Muscle layer of duodenum (tissue), 2 donors: Measurements from ENCODE around the gene SHC4.

ENCODE experiments used
- H3K27ac ChIP-seq: one replicate; pipeline ENCODE4 v1.7.0; 2013; ENCODE audit warnings: mild to moderate bottlenecking, low read length
- H3K27me3 ChIP-seq: one replicate; pipeline ENCODE4 v1.7.0; 2013; ENCODE audit warnings: low read depth, mild to moderate bottlenecking, control low read depth, low read length
- H3K36me3 ChIP-seq, 2 donors: one replicate each; pipeline ENCODE4 v1.7.0; 2013; ENCODE audit warnings: low read length in 2 of 2, control low read depth in 1 of 2, mild to moderate bottlenecking in 1 of 2; ENCODE audit not compliant: insufficient read depth in 2 of 2, control insufficient read depth in 1 of 2
- H3K4me1 ChIP-seq, 2 donors: one replicate each; pipeline ENCODE4 v1.7.0; 2013; ENCODE audit warnings: low read length in 2 of 2, mild to moderate bottlenecking in 2 of 2, control low read depth in 1 of 2, moderate library complexity in 1 of 2; ENCODE audit not compliant: insufficient read depth in 2 of 2, control insufficient read depth in 1 of 2
- H3K4me3 ChIP-seq, 2 donors: one replicate each; pipeline ENCODE4 v1.7.0; 2013; ENCODE audit warnings: low read length in 2 of 2, low read depth in 1 of 2, mild to moderate bottlenecking in 1 of 2
- H3K9me3 ChIP-seq, 2 donors: one replicate each; pipeline ENCODE4 v1.7.0; 2013; ENCODE audit warnings: low read length in 2 of 2, control low read depth in 1 of 2, mild to moderate bottlenecking in 1 of 2; ENCODE audit not compliant: control insufficient read depth in 1 of 2
- donor health status: healthy.

SHC4 gene

DNA sequence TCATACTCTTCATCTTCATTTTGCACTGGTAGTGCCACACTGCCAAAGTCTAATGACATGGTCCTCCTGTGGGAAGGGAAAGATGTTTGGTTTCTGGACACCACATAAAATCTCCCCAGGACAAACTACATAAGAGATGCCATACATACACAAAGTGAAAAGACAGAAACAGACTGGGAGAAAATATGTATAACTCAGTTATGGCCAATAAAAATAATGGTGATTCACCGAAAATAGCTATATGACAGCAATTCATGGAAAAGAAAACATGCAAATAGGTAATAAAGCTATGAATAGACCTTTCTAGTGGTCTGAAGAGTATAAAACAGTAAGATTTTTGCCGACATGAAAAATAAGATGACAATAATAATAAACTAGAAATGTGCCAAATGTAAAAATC is 158.1 kb downstream of the SHC4 start:
- H3K27ac ChIP-seq = no peak overlapping the region
- no peaks in the 10 kb centered on the region for H3K27me3 ChIP-seq
- no peaks in the 10 kb centered on the region for H3K9me3 ChIP-seq
- H3K4me1 ChIP-seq = peaks cover 0 to 4% of the 10 kb centered on the region in 2 donors
- H3K4me3 ChIP-seq = no peak overlapping the region
- H3K36me3 ChIP-seq = peaks cover 0 to 4% of the 10 kb centered on the region in 2 donors

DNA sequence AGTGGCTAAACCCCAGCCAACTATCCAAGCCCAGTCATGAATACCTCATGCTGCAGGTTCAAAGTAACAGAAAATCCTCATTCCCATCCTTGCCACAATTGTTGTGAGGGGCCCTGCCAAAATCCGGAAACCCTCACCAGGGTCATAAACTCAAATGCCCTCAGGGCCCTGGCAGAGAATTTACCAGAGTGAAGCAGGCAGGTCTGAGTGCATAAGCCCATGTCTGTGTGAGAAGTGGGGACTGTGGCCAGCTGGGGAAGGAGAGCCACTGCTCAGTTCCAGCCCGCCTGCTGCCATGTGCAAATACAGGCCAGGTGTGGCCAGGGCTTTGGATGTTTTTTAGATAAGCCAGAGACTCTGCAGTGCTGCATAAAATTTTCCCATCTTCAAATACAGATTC is 159.8 kb downstream of the SHC4 start:
- Histone ChIP-seq H3K27ac (no peak overlapping the region), H3K36me3 (peaks cover 0 to 4% of the 10 kb centered on the region in 2 donors), H3K27me3 (no peaks in the 10 kb centered on the region), H3K4me3 (no peak overlapping the region), H3K9me3 (no peaks in the 10 kb centered on the region), H3K4me1 (no peaks in the 10 kb centered on the region)

DNA sequence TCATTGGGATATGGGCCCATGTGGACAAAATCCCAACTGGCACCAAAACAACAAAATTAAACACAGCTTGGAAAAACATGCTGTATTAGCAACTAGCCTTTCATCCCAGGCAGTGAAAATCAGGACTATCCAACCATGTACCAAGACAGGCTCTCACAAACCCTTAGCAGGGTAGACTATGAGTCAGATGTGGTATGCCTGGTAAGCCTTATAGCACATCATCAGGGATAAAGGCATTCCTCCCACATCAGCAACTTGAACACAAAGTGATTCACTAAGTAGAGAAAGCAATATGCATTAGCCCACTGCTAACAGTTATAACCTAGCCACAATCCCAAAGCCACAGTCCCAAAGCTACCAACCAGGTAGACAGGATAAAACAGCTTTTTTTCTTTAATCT is 160.9 kb downstream of the SHC4 start:
- H3K9me3 ChIP-seq = no peaks in the 10 kb centered on the region
- no peak overlapping the region for H3K4me3 ChIP-seq
- no peaks in the 10 kb centered on the region for H3K4me1 ChIP-seq
- H3K27ac ChIP-seq = no peak overlapping the region
- no peaks in the 10 kb centered on the region for H3K27me3 ChIP-seq
- H3K36me3 ChIP-seq = peaks cover 0 to 4% of the 10 kb centered on the region in 2 donors

DNA sequence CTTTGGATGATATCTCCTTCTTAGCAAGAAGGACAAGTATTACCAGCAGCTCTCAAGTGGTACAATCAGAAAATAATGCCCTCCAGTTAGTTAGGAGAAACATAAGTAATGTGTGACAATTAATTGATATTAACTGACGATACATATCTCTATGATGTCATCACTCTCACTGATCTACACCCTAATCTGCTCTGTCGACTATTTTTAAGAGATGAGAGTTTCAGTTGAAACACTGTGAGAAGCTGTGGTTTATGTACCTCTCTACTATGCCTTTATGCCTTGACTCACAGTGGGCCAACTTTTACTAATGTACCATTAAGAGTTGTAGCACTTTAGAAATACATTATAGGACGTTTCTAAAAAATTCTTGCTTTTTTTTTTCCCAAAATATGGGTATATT is 161.5 kb downstream of the SHC4 start:
- H3K9me3 ChIP-seq = no peaks in the 10 kb centered on the region
- no peaks in the 10 kb centered on the region for H3K4me1 ChIP-seq
- no peak overlapping the region for H3K4me3 ChIP-seq
- peaks cover 0 to 4% of the 10 kb centered on the region in 2 donors for H3K36me3 ChIP-seq
- H3K27ac ChIP-seq = no peak overlapping the region
- H3K27me3 ChIP-seq = no peaks in the 10 kb centered on the region

GRCh38 chr15:48800811-48801455 is 162.8 kb downstream of the SHC4 start:
- Histone ChIP-seq H3K27ac (no peak overlapping the region), H3K4me1 (peaks cover 0 to 6% of the 10 kb centered on the region in 2 donors), H3K27me3 (no peaks in the 10 kb centered on the region), H3K4me3 (no peak overlapping the region), H3K9me3 (no peaks in the 10 kb centered on the region), H3K36me3 (peaks cover 0 to 4% of the 10 kb centered on the region in 2 donors)

GRCh38 chr15:48800245-48800644 is 163.5 kb downstream of the SHC4 start:
- Histone ChIP-seq H3K27ac (no peak overlapping the region), H3K27me3 (no peaks in the 10 kb centered on the region), H3K9me3 (no peaks in the 10 kb centered on the region), H3K4me1 (peaks cover 0 to 6% of the 10 kb centered on the region in 2 donors), H3K36me3 (peaks cover 0 to 4% of the 10 kb centered on the region in 2 donors), H3K4me3 (no peak overlapping the region)

- Histone ChIP-seq H3K4me3 (no peak overlapping the region), H3K4me1 (peaks cover 6 to 9% of the 10 kb centered on the region in 2 donors), H3K36me3 (peaks cover 0 to 4% of the 10 kb centered on the region in 2 donors), H3K27me3 (no peaks in the 10 kb centered on the region), H3K9me3 (no peaks in the 10 kb centered on the region), H3K27ac (no peak overlapping the region)
These were observed 165.4 kb downstream of the SHC4 start for GRCh38 chr15:48798319-48798718.

DNA sequence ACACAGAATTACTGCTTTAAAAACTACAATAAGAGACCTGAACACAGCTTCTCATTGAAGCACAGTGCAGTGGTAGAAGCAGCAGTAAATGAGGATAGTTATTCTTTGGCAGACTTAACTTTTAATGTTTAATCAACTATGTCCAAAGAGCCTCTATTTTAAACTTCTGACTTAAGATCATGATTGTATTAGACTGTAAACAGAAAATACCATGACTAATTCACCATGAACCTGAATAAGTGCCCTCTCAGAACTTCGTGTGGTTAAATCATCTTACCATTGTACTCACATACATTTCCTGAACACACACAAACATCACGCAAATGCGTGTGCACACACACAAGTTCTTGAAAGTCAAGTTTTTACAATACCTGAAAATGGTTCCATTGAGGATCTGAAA is 166.8 kb downstream of the SHC4 start:
- peak overlapping the region; percentile 3 for H3K27ac ChIP-seq
- H3K9me3 ChIP-seq = no peaks in the 10 kb centered on the region
- no peak overlapping the region for H3K4me3 ChIP-seq
- peaks cover 0 to 8% of the 10 kb centered on the region in 2 donors for H3K36me3 ChIP-seq
- H3K4me1 ChIP-seq = peaks cover 6 to 9% of the 10 kb centered on the region in 2 donors
- no peaks in the 10 kb centered on the region for H3K27me3 ChIP-seq

DNA sequence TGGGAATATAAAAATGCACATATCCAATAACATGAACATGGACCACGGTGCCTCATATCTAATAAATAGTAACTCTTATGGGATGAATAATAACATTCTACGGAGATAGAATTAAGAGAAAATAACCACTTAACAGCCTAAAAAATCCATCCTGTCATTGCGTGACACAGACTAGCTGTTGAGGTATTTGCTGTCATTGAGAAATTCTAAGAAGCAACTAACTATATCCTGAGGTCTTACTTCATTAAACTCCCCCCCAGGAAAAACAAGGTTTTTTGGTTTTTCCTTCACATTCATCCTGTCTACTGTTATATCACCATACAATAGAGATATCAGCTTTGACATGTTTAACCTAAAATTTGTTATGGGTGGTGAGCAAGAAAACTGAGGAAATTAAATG is 167.2 kb downstream of the SHC4 start:
- Histone ChIP-seq H3K9me3 (no peaks in the 10 kb centered on the region), H3K36me3 (peaks cover 0 to 8% of the 10 kb centered on the region in 2 donors), H3K4me3 (no peak overlapping the region), H3K4me1 (peaks cover 6 to 9% of the 10 kb centered on the region in 2 donors), H3K27me3 (no peaks in the 10 kb centered on the region), H3K27ac (peak overlapping the region; percentile 3)

GRCh38 chr15:48795901-48796300 is 167.8 kb downstream of the SHC4 start:
- no peaks in the 10 kb centered on the region for H3K9me3 ChIP-seq
- H3K4me1 ChIP-seq = peaks cover 6 to 9% of the 10 kb centered on the region in 2 donors
- no peak overlapping the region for H3K27ac ChIP-seq
- H3K36me3 ChIP-seq = peaks cover 0 to 8% of the 10 kb centered on the region in 2 donors
- H3K27me3 ChIP-seq = no peaks in the 10 kb centered on the region
- H3K4me3 ChIP-seq = no peak overlapping the region

DNA sequence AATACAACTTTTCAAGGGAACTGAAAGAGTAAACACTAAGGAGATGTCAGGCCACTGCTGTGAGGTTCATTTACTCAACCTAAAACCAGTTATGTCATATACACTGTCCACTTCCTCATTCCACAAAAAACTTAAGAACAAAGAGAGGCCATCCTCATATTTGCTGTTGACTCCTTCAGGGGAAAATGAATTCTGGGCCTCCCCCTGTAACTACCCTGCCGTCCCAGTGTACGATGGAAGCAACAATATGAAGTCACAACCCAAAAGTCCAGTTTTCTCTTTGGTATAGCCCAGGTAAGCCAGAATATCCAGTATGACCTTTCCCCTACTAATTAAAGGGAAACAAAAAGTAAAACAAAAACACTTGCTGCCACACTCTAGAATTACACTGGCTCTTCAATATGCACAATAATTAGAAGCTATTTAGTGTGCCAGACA is 169.0 kb downstream of the SHC4 start:
- Histone ChIP-seq H3K4me1 (peaks cover 6 to 9% of the 10 kb centered on the region in 2 donors), H3K36me3 (peaks cover 0 to 11% of the 10 kb centered on the region in 2 donors), H3K27me3 (no peaks in the 10 kb centered on the region), H3K9me3 (no peaks in the 10 kb centered on the region), H3K4me3 (no peak overlapping the region), H3K27ac (peak overlapping the region; percentile 62)

GRCh38 chr15:48792408-48792807 is 171.3 kb downstream of the SHC4 start:
- Histone ChIP-seq H3K27ac (no peak overlapping the region), H3K27me3 (no peaks in the 10 kb centered on the region), H3K4me3 (no peak overlapping the region), H3K4me1 (peaks cover 6 to 9% of the 10 kb centered on the region in 2 donors), H3K36me3 (peaks cover 7 to 11% of the 10 kb centered on the region in 2 donors), H3K9me3 (no peaks in the 10 kb centered on the region)
